GM12878 (cell line): ENCODE measurements around the gene PTGIS. TPM values are rescaled to one million over a fixed set of nuclear protein-coding genes. Genes with fewer than 3 reads are reported as not detected.

Source experiments
- CHD2 ChIP-seq: IDR thresholded peaks from 2 replicates; pipeline ENCODE4 v1.6.1; 2011; ENCODE audit warnings: low read depth, low read length, improper control_type of control experiment, borderline replicate concordance
- EGR1 ChIP-seq, 2 experiments: IDR thresholded peaks; 1 replicate in 1 of 2; 2 replicates in 1 of 2; pipeline ENCODE4 v1.6.1; 2011 to 2012; ENCODE audit warnings: low read depth in 2 of 2, low read length in 2 of 2, borderline replicate concordance in 1 of 2, mild to moderate bottlenecking in 1 of 2, moderate library complexity in 1 of 2
- IRF3 ChIP-seq: fragments of 450-650 bp; IDR thresholded peaks from 2 replicates; pipeline ENCODE4 v1.6.1; 2014; ENCODE audit warnings: mild to moderate bottlenecking
- MXI1 ChIP-seq: fragments of 150-350 bp; IDR thresholded peaks from 2 replicates; pipeline ENCODE4 v1.6.1; 2011; ENCODE audit warnings: low read depth, mild to moderate bottlenecking, inconsistent platforms, low read length, improper control_type of control experiment
- POLR2AphosphoS5 ChIP-seq: IDR thresholded peaks from 2 replicates; pipeline ENCODE4 v1.6.1; 2011; ENCODE audit warnings: mild to moderate bottlenecking, low read length, inconsistent platforms
- POU2F2 ChIP-seq: IDR thresholded peaks from 3 replicates; pipeline ENCODE4 v1.6.1; 2011; ENCODE audit warnings: low read depth, mild to moderate bottlenecking, low read length, borderline replicate concordance
- USF2 ChIP-seq: IDR thresholded peaks from 2 replicates; pipeline ENCODE4 v1.6.1; 2011; ENCODE audit warnings: low read depth, low read length, improper control_type of control experiment, borderline replicate concordance
- ZBTB33 ChIP-seq: fragments of 450-650 bp; IDR thresholded peaks from 2 replicates; pipeline ENCODE4 v1.6.1; 2017; ENCODE audit warnings: mild to moderate bottlenecking
- ZNF384 ChIP-seq: IDR thresholded peaks from 2 replicates; pipeline ENCODE4 v1.6.1; 2012; ENCODE audit warnings: low read depth, mild to moderate bottlenecking, low read length, improper control_type of control experiment, borderline replicate concordance
- polyA plus RNA-seq, 11 experiments: library from polyadenylated mRNA; depleted of rRNA in 4 of 11; unstranded in 6 of 11; stranded (reverse) in 5 of 11; fragments of >200 nt; fragmentation: Nextera tagmentation in 4 of 11; fragmentation: Illumina TruSeq in 1 of 11; extraction: Ambion mirVana in 4 of 11; extraction: Trizol in 1 of 11; gene quantifications; 1 replicate in 1 of 11; 2 replicates in 10 of 11; pipeline versions ENCODE4 v1.2.1 to v1.2.3, GENCODE V29; 2011 to 2016; ENCODE audit warnings: inconsistent platforms in 2 of 11, missing spikeins in 2 of 11, low read depth in 1 of 11
- total RNA-seq, 4 experiments: library from RNA; depleted of rRNA in 3 of 4; stranded (reverse); fragments of >200 nt in 3 of 4; fragmentation: Illumina TruSeq in 1 of 4; extraction: Trizol in 1 of 4; gene quantifications; 2 replicates each; pipeline versions ENCODE4 v1.2.1 to v1.2.3, GENCODE V29; 2013 to 2021
- TF ChIP-seq, protein P1 (sequence below): fragments of 450-650 bp; IDR thresholded peaks from 2 replicates; pipeline ENCODE4 v1.6.1; 2018; ENCODE audit warnings: borderline replicate concordance, mild to moderate bottlenecking; ENCODE audit not compliant: partially characterized antibody
- TF ChIP-seq, protein P2 (sequence below): IDR thresholded peaks from 2 replicates; pipeline ENCODE4 v1.6.1; 2012; ENCODE audit warnings: low read depth, low read length, improper control_type of control experiment

The PTGIS gene
- total and polyA plus RNA-seq, 10 of the 15 experiments (the other 5 are each of a cell fraction or from before 2014, with no cell fraction given): 0.10 TPM; not detected in 9

DNA sequence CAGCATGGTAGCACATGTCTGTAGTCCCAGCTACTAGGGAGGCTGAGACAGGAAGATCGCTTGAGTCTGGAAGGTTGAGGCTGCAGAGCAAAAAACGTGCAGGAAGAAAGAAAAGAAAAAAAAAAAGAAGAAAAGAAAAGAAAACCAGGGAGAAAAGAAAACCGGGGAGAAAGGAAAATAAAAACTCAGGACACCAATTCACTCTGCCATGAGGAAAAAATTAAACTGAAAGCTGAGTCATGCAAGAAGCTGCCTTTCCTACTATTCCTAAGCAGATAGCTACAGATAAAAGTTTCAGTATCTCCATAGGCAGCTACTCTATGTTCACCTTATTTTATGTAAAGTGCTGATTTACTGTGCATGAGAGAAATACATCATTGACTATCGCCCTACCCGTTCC is 10.5 kb downstream of the PTGIS start (continued):
- TF ChIP-seq, protein P1, sequence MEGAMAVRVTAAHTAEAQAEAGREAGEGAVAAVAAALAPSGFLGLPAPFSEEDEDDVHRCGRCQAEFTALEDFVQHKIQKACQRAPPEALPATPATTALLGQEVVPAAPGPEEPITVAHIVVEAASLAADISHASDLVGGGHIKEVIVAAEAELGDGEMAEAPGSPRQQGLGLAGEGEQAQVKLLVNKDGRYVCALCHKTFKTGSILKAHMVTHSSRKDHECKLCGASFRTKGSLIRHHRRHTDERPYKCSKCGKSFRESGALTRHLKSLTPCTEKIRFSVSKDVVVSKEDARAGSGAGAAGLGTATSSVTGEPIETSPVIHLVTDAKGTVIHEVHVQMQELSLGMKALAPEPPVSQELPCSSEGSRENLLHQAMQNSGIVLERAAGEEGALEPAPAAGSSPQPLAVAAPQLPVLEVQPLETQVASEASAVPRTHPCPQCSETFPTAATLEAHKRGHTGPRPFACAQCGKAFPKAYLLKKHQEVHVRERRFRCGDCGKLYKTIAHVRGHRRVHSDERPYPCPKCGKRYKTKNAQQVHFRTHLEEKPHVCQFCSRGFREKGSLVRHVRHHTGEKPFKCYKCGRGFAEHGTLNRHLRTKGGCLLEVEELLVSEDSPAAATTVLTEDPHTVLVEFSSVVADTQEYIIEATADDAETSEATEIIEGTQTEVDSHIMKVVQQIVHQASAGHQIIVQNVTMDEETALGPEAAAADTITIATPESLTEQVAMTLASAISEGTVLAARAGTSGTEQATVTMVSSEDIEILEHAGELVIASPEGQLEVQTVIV: no peak
- no peak for TF ChIP-seq ZNF384
- no peak for TF ChIP-seq IRF3
- TF ChIP-seq, protein P2, sequence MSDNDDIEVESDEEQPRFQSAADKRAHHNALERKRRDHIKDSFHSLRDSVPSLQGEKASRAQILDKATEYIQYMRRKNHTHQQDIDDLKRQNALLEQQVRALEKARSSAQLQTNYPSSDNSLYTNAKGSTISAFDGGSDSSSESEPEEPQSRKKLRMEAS: no peak
- TF ChIP-seq USF2: no peak
- no peak for TF ChIP-seq POLR2AphosphoS5
- TF ChIP-seq MXI1: no peak
- no peak for TF ChIP-seq CHD2
- no peak for TF ChIP-seq POU2F2
- no peak for TF ChIP-seq EGR1 (IDR thresholded peaks at IDR 0.05; ENCODE audit: borderline replicate concordance in 1 of 2, low read depth in 2 of 2, low read length in 2 of 2)
- no peak for TF ChIP-seq ZBTB33
